HG03457 (cell line): Measurements from ENCODE around the gene RHBDD1.
A peak's percentile ranks its signal among the peaks of the same experiment; 100 is the strongest.

Experiments used
- ATAC-seq: cut with Tn5 transposase; IDR thresholded peaks from one replicate; pipeline ENCODE4 v1.9.1; 2021; ENCODE audit warnings: moderate number of reproducible peaks; ENCODE audit not compliant: unreplicated experiment

Gene RHBDD1, protein sequence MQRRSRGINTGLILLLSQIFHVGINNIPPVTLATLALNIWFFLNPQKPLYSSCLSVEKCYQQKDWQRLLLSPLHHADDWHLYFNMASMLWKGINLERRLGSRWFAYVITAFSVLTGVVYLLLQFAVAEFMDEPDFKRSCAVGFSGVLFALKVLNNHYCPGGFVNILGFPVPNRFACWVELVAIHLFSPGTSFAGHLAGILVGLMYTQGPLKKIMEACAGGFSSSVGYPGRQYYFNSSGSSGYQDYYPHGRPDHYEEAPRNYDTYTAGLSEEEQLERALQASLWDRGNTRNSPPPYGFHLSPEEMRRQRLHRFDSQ

GRCh38 chr2:226835796-226836547 lies at the start of gene RHBDD1:
RHBDD1 (plus strand) TSS chr2:226836054; CDS start chr2:226864694, 28,640 bp downstream.
- ATAC-seq = peak; percentile 78

DNA sequence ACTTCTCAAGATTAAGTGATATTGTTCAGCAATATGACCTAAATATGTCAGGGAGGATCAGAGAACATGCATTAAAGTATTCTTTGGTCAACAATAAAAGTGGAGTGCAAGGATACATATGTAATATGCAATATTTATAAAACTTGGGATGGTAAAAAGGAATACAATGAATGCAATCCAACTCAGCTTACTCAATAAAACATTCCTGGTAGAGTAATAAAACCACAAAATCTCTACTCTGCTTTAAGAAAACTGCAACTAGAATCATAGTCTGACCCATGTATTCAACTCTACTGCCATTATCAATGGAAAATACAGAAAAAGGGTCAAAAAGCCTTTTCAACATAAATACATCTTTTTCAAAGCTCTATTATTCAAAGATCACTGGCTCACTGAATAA lies 47.8 kb upstream of the RHBDD1 start:
- no peak for ATAC-seq

DNA sequence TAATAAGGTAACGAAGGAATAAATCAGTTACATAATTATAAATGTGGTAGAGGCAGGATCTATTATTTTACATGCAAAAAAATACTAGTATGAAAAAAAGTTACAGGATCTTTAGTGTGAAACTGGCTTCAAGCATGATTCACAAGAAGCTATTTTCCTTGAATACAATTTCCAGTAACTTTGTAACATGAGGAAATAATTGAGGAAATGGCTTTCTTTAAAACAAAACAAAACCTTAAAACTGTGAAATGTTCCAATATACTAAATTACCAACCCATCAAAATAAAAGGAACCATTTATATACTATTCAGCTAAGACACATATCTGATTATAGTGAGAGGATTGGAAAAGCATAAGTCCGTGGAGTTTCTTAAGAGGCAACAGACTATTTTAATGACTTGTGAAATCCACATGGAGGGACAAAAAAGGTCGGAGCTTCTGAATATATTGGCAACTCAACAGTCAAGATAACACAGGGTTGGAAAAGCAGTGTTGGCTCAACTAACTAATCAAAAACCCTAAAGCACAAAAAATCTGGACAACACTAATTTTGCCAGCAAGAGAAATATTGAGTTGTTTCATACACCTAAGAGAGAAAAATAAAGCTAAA lies 46.9 kb upstream of the RHBDD1 start:
- no peak for ATAC-seq

DNA sequence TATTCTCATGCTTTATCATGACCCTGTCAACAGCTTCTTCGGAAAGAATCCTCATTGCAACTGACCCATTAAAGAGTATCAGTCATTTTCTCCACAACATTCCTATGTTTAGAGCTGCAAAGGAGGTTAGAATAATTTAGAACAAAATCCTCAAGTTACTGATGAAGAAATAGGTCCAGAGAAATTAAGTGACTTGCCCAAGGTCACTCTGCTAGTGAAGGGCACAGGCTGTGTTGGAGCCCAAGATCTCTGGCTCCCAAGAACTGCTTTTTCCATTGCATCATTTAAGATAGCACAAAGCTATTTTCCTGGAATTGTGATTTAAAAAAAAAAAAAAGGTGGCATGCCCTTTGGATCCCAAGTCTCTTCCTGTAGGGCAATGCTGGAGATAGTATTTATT lies 45.8 kb upstream of the RHBDD1 start:
- ATAC-seq = no peak

DNA sequence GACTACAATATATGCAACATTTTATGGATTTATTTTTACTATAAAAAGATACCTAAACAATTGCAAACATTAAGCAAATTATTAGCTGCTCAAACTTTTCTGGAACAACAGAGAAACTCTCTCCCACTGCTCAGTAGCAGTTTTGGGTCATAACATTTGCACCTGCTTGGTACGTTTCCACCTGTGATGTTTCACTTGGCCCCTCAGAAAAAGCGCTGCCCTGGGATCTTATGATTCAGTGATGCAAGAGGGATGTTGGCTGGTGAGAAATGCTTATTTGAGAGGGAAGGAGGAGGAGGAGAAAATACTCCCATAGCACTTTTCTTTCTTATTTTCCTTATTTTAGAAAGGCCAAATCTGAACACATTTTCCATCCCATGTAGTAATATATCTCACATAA lies 45.4 kb upstream of the RHBDD1 start:
- no peak for ATAC-seq

DNA sequence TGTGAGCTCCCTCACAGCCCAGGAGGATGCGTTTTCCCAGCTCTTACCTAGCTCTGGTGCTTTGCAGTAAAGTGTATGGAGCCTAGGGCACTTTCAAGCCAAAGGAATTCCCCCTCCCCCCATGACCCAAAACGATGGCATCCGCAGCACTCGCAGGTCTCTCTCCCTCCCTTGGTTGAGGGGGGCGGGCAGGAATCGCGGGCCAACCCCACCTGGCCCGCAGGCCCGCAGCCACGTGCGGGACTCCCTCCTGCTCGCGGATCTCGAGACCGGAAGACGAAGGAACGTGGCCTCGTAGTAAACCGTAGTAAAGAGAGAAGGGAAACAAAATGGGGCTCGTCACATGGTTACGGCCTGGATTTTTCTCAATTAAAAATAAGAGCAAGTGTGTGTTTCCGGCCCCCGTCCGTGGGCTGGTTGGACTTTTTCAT lies 44.8 kb upstream of the RHBDD1 start:
- peak; percentile 55 for ATAC-seq

DNA sequence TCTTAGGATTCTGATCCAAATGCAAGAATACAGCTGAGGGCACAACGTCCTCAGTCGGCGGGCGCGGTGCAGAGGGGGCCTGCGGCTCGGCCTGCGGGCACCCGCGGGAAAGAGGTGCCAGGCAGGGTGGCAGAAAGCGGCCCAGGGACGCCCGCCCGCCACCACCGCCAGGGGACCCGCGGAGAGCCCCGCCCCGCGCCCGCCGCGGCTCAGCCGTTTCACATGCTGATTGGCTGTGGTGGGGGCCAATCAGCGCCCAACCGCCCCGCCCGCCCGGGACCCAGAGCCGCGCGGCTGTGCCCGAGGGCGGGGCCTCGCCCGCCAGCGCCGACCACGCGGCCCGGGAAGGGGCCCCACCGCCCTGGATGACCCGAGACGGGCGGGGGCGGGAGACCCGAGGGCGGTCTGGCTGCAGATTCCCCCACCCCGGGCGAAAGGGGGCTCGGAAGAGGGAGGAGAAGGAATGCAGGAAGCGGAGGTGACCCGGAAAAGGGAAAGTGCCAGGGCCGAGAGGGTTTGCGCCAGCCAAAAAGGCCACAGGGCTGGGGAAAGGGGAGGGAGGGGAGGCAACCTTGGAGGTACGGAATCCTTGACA lies 44.3 kb upstream of the RHBDD1 start:
- ATAC-seq = peak; percentile 98

DNA sequence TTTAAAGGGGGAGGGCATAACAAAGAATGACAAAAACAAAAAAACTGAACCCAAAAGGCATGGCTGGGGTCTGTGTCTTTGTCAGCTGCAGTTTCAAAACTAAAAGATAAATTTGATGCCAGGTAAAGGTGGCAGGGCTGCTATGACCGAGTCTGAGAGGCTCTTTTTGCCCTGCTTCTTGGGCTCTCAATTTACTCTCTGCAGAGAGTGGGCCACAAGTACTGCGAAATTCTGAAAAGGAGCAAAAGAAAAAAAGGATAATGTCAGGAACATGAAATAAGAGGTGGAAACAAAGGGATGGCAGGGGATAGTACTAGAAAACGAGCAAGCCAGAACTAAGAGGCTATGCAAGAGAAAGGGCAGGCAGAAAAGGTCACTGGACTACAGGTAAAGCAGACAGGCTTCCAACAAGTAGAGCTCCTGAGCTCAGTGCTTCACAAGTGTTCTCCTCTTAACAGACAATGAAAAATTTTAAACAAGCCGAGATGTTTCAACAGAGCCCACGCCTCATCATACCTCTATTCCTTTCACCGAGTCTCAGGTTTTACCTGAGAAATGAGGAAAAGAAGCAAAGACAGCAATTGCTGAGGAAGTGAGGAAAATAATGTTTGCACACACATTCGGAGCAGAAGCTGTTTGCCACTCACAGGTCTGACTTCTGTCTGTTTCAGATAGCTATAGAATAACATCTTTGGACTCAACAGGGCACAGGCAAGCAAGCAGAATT lies 43.5 kb upstream of the RHBDD1 start:
- no peak for ATAC-seq

DNA sequence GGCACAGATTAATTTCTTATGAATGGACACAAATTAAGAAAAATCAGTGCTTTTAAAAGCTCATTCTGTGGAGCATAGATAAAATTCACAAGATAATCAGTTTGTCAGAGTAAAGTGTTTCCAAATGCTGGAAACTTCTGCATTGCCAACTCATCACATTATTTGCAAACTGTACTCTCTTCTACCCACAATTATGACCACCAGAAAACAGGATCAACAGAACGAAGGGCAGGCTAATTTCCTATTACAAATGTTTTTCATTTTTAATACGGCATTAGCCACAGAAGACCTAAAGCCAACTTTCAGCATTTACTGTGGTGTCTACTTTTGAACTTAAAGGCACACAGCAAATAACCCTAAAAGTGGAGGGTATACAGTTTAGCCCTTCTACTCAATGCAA lies 42.2 kb upstream of the RHBDD1 start:
- no peak for ATAC-seq

GRCh38 chr2:226794196-226794661 lies 41.6 kb upstream of the RHBDD1 start:
- no peak for ATAC-seq

DNA sequence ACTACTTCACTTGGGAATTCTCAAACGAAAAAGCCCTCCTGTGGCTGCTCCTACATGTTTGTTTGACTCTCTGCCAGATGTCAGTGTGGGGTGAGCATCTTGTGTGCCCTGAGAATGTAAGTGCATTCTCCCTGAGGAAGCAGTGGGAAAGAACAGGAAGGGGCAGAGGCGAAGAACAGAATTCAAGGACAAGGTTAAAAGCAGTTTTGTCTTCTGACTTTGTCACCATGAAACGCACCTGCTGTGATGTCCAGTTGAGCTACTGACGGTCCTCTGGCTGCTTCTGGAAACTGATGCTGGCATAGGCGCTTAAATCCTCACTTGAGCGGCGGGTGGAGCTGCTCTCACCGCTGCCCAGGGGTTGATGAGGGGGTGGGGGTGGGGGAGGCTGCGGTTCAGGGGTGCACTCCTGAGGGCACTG lies 41.1 kb upstream of the RHBDD1 start:
- ATAC-seq = no peak

DNA sequence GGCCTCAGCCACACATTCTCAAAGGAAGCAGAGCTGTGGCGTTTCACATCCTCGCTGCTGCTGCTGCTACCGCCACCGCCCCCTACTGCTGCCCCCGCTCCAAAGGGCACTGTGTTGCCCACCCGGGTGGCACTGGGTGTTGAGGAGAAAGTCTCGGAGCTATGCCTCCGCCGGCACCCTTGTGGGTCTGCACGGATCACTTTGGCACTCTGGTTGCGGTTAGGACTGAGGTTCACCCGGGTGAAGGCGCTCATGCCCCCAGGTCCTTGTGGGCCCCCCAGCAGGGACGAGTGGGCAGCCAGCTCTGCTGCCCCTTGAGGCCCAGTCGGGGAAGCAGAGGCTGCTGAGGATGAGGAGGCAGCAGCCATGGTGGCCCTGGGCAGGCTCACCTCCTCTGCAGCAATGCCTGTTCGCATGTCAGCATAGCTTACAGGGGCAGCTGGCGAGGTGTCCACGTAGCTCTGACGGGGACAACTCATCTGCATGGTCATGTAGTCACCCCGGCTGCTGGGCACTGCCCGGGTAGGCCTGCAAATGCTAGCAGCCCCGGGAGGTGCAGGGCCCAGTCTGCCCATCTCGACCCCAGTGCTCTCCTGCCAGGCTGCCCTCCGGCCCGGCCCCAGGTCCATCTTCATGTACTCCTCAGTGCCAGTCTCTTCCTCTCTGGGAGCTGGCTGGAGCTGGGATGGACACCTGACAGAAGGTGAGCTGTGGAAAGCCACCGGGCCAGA lies 40.4 kb upstream of the RHBDD1 start:
- ATAC-seq = no peak

GRCh38 chr2:226796012-226796839 lies 39.6 kb upstream of the RHBDD1 start:
- no peak for ATAC-seq

- ATAC-seq = no peak
Observed at GRCh38 chr2:226796840-226797288, 39.0 kb upstream of the RHBDD1 start.

- no peak for ATAC-seq
Observed at GRCh38 chr2:226797289-226797988, 38.4 kb upstream of the RHBDD1 start.

GRCh38 chr2:226797989-226798421 lies 37.8 kb upstream of the RHBDD1 start:
- no peak for ATAC-seq

GRCh38 chr2:226798422-226799210 lies 37.2 kb upstream of the RHBDD1 start:
- no peak for ATAC-seq
